PC-3 (cell line): ENCODE data around the gene PRMT3.
"Not testable (repeated sequence)": the region's sequence is repeated elsewhere in the genome, so short reads cannot be mapped to it uniquely, and the experiment has no call there.

Experiments used
- CTCF ChIP-seq: fragments of 300-600 bp; sonication (generic); conservative IDR thresholded peaks from 2 replicates; pipeline ENCODE4 v1.5.1; 2017; ENCODE audit warnings: antibody characterized with exemption, low read depth, mild to moderate bottlenecking, low read length
- EZH2 ChIP-seq: fragments of 300-600 bp; sonication (generic); IDR thresholded peaks from one replicate; pipeline ENCODE4 v1.6.1; 2017; ENCODE audit warnings: antibody characterized with exemption, mild to moderate bottlenecking, low read length; ENCODE audit not compliant: unreplicated experiment
- EZH2phosphoT487 ChIP-seq: fragments of 300-600 bp; sonication (generic); IDR thresholded peaks from 2 replicates; pipeline ENCODE4 v1.6.1; 2018; ENCODE audit warnings: mild to moderate bottlenecking, antibody characterized with exemption, low read length, borderline replicate concordance

DNA sequence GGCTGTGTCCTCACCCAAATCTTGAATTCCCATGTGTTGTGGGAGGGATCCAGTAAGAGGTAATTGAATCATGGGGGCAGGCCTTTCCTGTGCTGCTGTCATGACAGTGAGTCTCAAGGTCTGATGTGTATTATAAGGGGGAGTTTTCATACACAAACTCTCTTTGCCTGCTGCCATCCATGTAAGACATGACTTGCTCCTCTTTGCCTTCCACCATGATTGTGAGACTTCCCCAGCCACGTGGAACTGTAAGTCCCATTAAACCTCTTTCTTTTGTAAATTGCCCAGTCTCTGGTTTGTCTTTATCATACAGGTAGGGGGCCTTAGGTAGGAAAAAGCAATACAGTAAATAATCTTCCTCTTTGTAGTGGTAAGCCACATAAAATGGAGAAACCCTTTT lies 96.9 kb downstream of the PRMT3 start:
- not testable (repeated sequence) for TF ChIP-seq EZH2phosphoT487, CTCF, EZH2
